GM23248 (cell line): ENCODE data around the gene FAM89B. TPM values are rescaled to one million over a fixed set of nuclear protein-coding genes. Genes with fewer than 3 reads are reported as not detected.

ENCODE experiments used
- DNase-seq: peaks from one replicate; pipeline ENCODE4 v3.0.0-alpha.2; 2015
- H2AFZ ChIP-seq: fragments of 200-600 bp; sonication (generic); 2 replicates; pipeline ENCODE4 v1.6.1; 2016; ENCODE audit warnings: antibody characterized with exemption
- H3F3A ChIP-seq: fragments of 200-600 bp; sonication (generic); 2 replicates; pipeline ENCODE4 v1.6.1; 2016; ENCODE audit warnings: mild to moderate bottlenecking, antibody characterized with exemption, mixed run types; ENCODE audit not compliant: insufficient read depth
- H3K27ac ChIP-seq: fragments of 200-600 bp; sonication (generic); 2 replicates; pipeline ENCODE4 v1.5.1; 2016; ENCODE audit warnings: mild to moderate bottlenecking
- H3K27me3 ChIP-seq: fragments of 200-600 bp; sonication (generic); replicated peaks from 2 replicates; pipeline ENCODE4 v1.6.1; 2016; ENCODE audit warnings: mild to moderate bottlenecking; ENCODE audit not compliant: insufficient read depth
- H3K36me3 ChIP-seq: fragments of 200-600 bp; sonication (generic); 2 replicates; pipeline ENCODE4 v1.6.1; 2016; ENCODE audit warnings: low read depth, mild to moderate bottlenecking
- H3K4me1 ChIP-seq: fragments of 200-600 bp; sonication (generic); 2 replicates; pipeline ENCODE4 v1.6.1; 2016; ENCODE audit warnings: mild to moderate bottlenecking; ENCODE audit not compliant: insufficient read depth
- H3K4me2 ChIP-seq: fragments of 200-600 bp; sonication (generic); one replicate; pipeline ENCODE4 v1.6.1; 2016; ENCODE audit warnings: mild to moderate bottlenecking; ENCODE audit not compliant: unreplicated experiment
- H3K4me3 ChIP-seq: fragments of 200-600 bp; sonication (generic); 2 replicates; pipeline ENCODE4 v1.5.1; 2016; ENCODE audit warnings: mild to moderate bottlenecking
- H3K79me2 ChIP-seq: fragments of 200-600 bp; sonication (generic); 2 replicates; pipeline ENCODE4 v1.6.1; 2016; ENCODE audit warnings: mild to moderate bottlenecking; ENCODE audit not compliant: insufficient read depth
- H3K9ac ChIP-seq: fragments of 200-600 bp; sonication (generic); 2 replicates; pipeline ENCODE4 v1.6.1; 2016; ENCODE audit warnings: mild to moderate bottlenecking
- H3K9me2 ChIP-seq: fragments of 200-600 bp; sonication (generic); 2 replicates; pipeline ENCODE4 v1.6.1; 2016; ENCODE audit warnings: mixed run types, mild to moderate bottlenecking, moderate library complexity; ENCODE audit not compliant: insufficient read depth
- H3K9me3 ChIP-seq: fragments of 200-600 bp; sonication (generic); one replicate; pipeline ENCODE4 v1.6.1; 2017; ENCODE audit warnings: low read depth
- H4K20me1 ChIP-seq: fragments of 200-600 bp; sonication (generic); 2 replicates; pipeline ENCODE4 v1.6.0; 2016; ENCODE audit not compliant: insufficient read depth
- EZH2 ChIP-seq: fragments of 200-600 bp; sonication (generic); IDR thresholded peaks from 2 replicates; pipeline ENCODE4 v1.6.1; 2018; ENCODE audit warnings: antibody characterized with exemption, mild to moderate bottlenecking; ENCODE audit not compliant: insufficient read depth, poor library complexity, severe bottlenecking
- EZH2phosphoT487 ChIP-seq: fragments of 200-600 bp; sonication (generic); IDR thresholded peaks from 2 replicates; pipeline ENCODE4 v1.6.1; 2018; ENCODE audit warnings: antibody characterized with exemption, moderate library complexity, mild to moderate bottlenecking, low read depth; ENCODE audit not compliant: insufficient read depth
- WGBS, 2 experiments: methylation state at CpG; one replicate each; pipeline ENCODE4 v1.1.6; 2015 to 2017; ENCODE audit warnings: low lambda C conversion rate in 2 of 2, low coverage in 1 of 2; ENCODE audit errors: missing lambda C conversion rate in 2 of 2; 5-methylcytosine and 5-hydroxymethylcytosine counted together
- in situ Hi-C: fragments of 300-500 bp; cut with MboI; formaldehyde crosslinking; loops from 2 replicates; pipeline ENCODE4 v1.15.0; 2020
- polyA plus RNA-seq: library from polyadenylated mRNA; unstranded; fragments of >200 nt; fragmentation: Nextera tagmentation; extraction: Ambion mirVana; gene quantifications from 2 replicates; pipeline ENCODE4 v1.2.1, GENCODE V29; 2016
- total RNA-seq: library from RNA; depleted of rRNA; stranded (reverse); fragments of >200 nt; shearing (Covaris generic); gene quantifications from 2 replicates; pipeline ENCODE4 v1.2.3, GENCODE V29; 2014

Gene FAM89B
- total and polyA plus RNA-seq, 2 experiments from 2014 or later: 67.0 to 73.1 TPM

DNA sequence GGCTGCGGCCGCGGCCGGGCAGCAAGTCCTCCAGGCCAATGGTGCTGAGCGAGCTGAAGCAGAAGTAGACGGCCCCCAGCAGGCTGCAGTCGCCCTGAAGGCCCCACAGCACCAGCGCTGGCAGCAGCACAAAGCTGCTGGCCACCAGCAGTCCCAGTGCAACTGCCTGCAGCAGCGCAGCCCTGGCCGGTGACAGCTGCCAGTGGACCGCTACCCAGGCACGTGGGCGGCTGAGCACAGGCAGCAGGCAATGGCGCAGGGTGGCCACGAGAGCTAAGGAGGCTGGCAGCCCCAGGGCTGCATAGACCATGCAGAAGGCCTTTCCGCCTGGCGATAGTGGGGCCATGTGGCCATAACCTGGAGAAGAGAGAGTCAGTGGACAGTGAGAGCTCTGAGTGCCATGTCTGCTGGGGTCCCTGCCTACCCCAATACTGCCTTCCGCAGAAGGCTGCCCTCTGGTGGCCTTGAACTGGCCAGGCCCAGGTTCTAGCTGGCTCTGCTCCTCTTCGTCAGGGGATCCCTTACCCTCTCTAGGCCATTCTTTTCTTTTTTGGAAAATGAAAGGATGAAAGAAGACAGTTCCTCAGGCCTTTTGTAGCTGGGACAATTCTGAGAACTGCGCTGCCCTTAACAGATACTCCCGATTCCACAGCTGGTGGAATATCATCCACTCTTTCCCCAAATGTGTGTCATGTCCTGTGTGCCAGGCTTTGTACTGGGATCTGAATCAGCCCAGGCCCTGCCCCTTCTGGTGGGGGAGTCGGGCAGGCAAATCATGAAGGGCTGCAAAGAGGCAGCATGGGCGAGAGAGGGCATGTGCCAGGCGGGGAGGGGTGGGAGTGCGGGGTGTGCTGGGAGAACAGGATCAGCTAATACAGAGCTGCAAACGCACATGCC is 21.4 kb downstream of the FAM89B start:
- 85 to 86% methylated on average over 25 to 26 of the region's 26 CpGs for WGBS, 2 experiments
- TF ChIP-seq EZH2 (no peak), EZH2phosphoT487 (no peak)
- H3K79me2 ChIP-seq: no peaks in the 10 kb centered on the region
- in situ Hi-C loops: no loop called here
- no peaks in the 10 kb centered on the region for H3K9me3 ChIP-seq
- H3K4me1 ChIP-seq: no peaks in the 10 kb centered on the region
- H2AFZ ChIP-seq: no peak overlapping the region
- H3K4me2 ChIP-seq: no peak overlapping the region
- H3K27ac ChIP-seq: no peak overlapping the region
- H3F3A ChIP-seq: peaks cover 14% of the 10 kb centered on the region
- no peaks in the 10 kb centered on the region for H4K20me1 ChIP-seq
- H3K9me2 ChIP-seq: no peaks in the 10 kb centered on the region
- H3K36me3 ChIP-seq: 0 out of 2 replicates have a peak, but pooled peaks cover 6% of the 10 kb centered on the region
- DNase-seq: no peak
- H3K9ac ChIP-seq: no peak overlapping the region
- no peaks in the 10 kb centered on the region for H3K27me3 ChIP-seq
- H3K4me3 ChIP-seq: no peak overlapping the region

DNA sequence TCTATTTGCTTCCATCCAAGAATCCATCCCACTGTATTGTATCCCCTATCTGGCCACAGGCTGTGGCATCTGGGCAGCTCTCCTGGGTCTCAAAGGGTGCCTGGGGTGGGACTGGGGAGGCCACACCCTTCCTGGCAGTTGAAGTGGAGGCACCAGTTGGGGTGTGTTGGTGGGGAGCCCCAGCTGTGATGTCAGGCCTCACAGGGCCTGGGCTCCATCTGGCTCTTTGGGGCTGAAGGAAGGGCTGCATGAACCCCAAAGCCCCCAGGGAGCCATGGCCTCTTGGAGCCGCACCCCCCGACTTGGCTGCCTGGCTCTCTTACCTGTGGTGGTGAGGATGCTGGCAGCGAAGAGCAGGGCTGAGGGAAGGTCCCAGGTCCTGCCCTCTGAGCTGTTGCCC is 22.8 kb downstream of the FAM89B start:
- DNase-seq: no peak
- no peak overlapping the region for H3K9ac ChIP-seq
- 42 to 48% methylated on average over 3 of the region's 3 CpGs for WGBS, 2 experiments
- 0 out of 2 replicates have a peak, but pooled peaks cover 6% of the 10 kb centered on the region for H3K36me3 ChIP-seq
- H3K4me3 ChIP-seq: no peak overlapping the region
- H3K9me3 ChIP-seq: no peaks in the 10 kb centered on the region
- H3K27ac ChIP-seq: no peak overlapping the region
- no peaks in the 10 kb centered on the region for H3K9me2 ChIP-seq
- peaks cover 14% of the 10 kb centered on the region for H3F3A ChIP-seq
- TF ChIP-seq EZH2: no peak
- no peak for TF ChIP-seq EZH2phosphoT487
- no peak overlapping the region for H3K4me2 ChIP-seq
- H3K4me1 ChIP-seq: no peaks in the 10 kb centered on the region
- in situ Hi-C loops: no loop called here
- H3K27me3 ChIP-seq: no peaks in the 10 kb centered on the region
- H4K20me1 ChIP-seq: no peaks in the 10 kb centered on the region
- no peak overlapping the region for H2AFZ ChIP-seq
- no peaks in the 10 kb centered on the region for H3K79me2 ChIP-seq

DNA sequence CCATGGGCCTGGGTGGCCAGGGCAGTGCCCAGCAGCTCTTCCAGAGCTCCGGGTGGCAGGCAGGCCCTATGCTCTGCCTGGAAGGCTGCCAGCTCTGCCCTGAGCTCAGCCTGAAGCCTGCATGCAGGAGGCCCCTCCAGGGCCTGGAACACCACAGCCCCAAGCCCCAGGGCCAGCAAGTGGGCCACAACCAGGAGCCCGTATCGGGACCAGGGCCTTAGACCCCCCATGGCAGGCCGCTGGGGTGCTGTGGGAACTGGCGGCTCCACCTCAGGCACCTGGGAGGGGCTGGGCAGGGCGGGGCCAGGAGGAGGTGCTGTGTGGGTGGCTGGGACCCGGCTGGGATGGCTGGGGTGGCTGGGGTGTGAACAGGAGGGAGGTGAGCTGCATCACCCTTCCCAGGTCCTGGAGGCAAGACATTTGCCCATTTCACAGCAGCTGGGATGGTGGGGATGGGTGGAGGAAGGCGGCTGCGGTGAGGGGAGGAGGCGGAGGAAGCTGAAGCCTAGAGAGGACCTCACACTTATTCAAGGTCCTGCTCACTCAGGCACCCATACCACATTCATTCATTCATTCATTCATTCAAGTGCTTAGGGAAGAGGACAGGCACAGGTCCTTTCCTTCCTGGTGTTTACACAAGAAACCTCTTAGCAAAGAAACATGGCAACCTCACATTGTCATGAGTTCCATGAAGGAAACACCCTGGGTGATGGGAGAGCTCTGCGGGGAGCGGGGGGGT is 23.4 kb downstream of the FAM89B start, which contains the start of gene KCNK7:
KCNK7 (minus strand) TSS at position 258 of the 739 bp plus-strand sequence; CDS start at position 230, 28 bp downstream.
- H3K9ac ChIP-seq: no peak within 1 kb of the TSS
- H3F3A ChIP-seq: peaks cover 12% of the 10 kb centered on the region
- TF ChIP-seq EZH2phosphoT487: no peak
- no peak for TF ChIP-seq EZH2
- no peak within 1 kb of the TSS for H3K27ac ChIP-seq
- H3K4me2 ChIP-seq: no peak within 1 kb of the TSS
- H3K9me3 ChIP-seq: no peaks in the 10 kb centered on the region
- WGBS, 2 experiments: 61 to 80% methylated on average over 10 of the region's 12 CpGs
- no peak for DNase-seq
- no peaks in the 10 kb centered on the region for H3K79me2 ChIP-seq
- H2AFZ ChIP-seq: no peak within 1 kb of the TSS
- H3K9me2 ChIP-seq: no peaks in the 10 kb centered on the region
- no peak within 1 kb of the TSS for H3K4me3 ChIP-seq
- no peaks in the 10 kb centered on the region for H3K4me1 ChIP-seq
- H4K20me1 ChIP-seq: no peaks in the 10 kb centered on the region
- in situ Hi-C loops: no loop called here
- 0 out of 2 replicates have a peak, but pooled peaks cover under 1% of the 10 kb centered on the region for H3K36me3 ChIP-seq
- H3K27me3 ChIP-seq: no peaks in the 10 kb centered on the region

DNA sequence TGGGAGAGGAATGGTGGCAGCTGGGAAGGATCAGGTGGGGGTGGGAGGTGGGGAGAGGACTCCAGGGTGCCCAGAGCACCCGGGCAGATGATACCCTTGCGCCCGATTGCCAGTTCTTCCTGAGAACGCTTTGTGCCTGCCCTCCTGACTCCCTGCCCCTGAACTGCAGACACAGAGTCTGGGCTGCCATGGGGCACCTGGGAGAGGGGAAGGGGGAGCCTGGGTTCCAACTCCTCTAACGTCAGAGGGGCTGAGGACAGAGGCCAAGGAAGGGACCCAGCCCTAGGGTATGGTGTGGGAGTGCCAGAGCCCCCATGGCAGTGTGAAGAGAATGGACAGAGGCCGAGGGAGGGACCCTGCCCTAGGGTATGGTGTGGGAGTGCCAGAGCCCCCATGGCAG is 24.2 kb downstream of the FAM89B start:
- Histone ChIP-seq H4K20me1 (no peaks in the 10 kb centered on the region), H3K36me3 (no peaks in the 10 kb centered on the region), H3F3A (peaks cover 9% of the 10 kb centered on the region; the same call in 1 of the 2 replicates), H3K9me3 (no peaks in the 10 kb centered on the region), H3K4me2 (no peak overlapping the region), H3K79me2 (no peaks in the 10 kb centered on the region), H2AFZ (no peak overlapping the region), H3K9me2 (no peaks in the 10 kb centered on the region), H3K4me3 (no peak overlapping the region), H3K9ac (no peak overlapping the region), H3K27me3 (no peaks in the 10 kb centered on the region), H3K27ac (no peak overlapping the region), H3K4me1 (no peaks in the 10 kb centered on the region)
- in situ Hi-C loops: no loop called here
- TF ChIP-seq EZH2phosphoT487 (no peak), EZH2 (no peak)
- DNase-seq: no peak
- WGBS, 2 experiments: 41 to 61% methylated on average over 3 to 6 of the region's 6 CpGs
